ENCODE measurements around the gene LMO7.
"Not testable (repeated sequence)": the region's sequence is repeated elsewhere in the genome, so short reads cannot be mapped to it uniquely, and the experiment has no call there.

LMO7 gene

GRCh38 chr13:75702476-75702875, 66.3 kb downstream of the LMO7 start:
- DNase-seq = no peak

DNA sequence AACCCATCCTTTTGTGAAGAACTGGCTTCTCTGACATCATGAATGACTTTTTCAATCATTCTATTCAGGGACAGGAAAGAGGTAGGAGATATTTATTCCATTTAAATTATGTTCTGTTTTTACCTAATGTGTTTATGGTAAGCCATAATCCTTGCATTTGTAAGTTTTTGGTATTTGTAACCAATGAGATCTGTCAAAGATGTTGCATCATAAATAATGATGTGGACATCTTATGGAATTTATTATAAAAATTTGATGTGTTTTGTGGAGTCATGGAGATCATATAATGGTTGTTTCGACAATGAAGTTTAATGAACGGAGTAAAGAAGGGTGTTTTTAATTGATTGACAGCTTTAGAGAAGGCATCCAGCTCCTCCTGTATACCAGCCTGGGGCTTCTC, 67.6 kb downstream of the LMO7 start:
- DNase-seq = no peak

- DNase-seq = no peak
Measured at GRCh38 chr13:75704194-75704926, 68.2 kb downstream of the LMO7 start.

DNA sequence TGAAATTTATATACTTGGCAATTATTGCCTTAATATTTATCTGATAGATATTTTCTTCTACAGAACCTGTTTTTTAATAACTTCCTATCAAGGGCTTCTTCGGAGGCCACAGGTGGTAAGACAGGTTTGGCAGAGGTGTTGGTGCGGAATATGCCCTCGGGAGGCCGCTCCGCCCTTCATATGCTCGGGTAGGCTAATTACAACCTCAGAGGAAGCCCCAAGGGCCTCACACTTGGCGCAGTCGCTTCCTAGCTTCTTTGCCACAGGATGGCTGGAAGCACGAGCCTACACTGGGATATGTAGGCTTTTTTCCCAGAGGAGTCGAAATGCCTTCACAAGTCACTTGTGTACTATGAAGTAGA, 68.8 kb downstream of the LMO7 start:
- no peak for DNase-seq

DNA sequence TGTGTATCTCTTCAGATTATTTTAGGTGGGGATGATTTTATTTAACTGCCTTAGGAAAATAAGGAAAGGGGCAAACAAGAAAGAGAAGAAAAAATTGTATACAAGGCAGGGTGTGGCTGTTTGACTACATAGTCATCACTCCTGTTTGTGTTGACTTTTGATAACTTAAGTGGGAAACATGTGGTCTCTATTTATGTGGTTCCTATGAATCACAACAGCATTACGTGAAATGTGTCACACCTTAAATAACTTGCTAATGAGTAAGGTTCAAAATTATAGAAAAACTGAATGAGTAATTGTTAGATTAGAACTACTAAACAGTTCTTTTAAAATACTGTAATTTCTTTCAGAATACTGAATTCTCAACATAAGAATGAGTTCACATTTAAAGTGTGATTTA, 69.3 kb downstream of the LMO7 start:
- no peak for DNase-seq

DNA sequence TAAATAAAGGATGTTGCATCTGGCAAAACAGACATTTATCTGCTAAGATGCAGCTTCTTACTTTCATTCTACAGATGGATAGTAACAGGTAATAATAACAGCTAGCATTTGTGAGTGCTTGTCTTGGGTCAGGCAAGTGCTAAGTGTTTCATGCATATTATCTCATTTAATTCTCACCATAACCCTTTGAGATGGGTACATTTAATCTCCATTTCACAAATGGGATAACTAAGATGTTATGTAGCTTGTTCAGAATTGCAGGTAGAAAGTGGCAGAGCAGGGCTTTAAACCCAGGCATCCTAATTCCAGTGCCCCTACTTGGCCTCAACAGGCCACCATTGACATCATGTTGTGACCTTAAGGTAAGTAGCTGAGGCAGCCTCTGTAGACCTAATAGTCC, 69.8 kb downstream of the LMO7 start:
- DNase-seq = no peak

- DNase-seq = no peak
Measured at GRCh38 chr13:75713852-75714251, 77.7 kb downstream of the LMO7 start.

GRCh38 chr13:75715601-75716523, 79.7 kb downstream of the LMO7 start:
- no peak for DNase-seq

DNA sequence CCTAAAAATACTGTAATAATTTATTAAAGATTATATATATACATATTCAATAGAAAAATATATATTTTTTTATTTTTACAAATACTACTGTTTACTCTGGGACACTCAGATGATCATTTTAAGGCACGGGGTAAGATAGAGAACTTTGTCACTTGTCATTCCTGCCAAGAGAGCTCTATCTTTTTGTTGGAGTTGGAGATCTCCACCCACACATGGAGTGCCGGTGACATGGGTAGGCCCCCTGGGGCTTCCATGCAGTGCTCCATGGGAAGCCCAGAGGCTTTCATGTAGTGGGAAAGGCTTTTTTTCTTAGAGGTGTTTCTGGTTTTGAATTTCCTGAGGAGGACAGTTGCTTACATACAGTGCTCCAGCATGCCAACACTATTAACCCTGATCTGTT, 81.4 kb downstream of the LMO7 start:
- DNase-seq = no peak

DNA sequence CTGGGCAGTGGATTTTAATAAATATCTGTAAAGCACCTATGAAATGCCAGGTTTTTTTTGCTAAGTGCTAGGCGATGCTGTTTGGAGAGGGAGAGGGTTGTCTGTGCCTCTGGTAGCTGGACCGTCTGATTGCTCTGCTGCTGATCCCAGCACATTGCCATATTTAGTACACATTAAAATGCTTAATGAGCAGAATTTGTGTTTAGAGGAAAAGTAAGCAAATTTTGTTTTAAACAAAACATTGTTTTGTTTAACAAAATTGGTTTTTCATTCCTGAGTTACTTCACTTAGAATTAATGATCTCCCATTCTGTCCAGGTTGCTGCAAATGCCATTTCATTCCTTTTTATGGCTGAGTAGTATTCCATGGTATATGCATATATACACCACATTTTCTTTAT, 85.2 kb downstream of the LMO7 start:
- no peak for DNase-seq

DNA sequence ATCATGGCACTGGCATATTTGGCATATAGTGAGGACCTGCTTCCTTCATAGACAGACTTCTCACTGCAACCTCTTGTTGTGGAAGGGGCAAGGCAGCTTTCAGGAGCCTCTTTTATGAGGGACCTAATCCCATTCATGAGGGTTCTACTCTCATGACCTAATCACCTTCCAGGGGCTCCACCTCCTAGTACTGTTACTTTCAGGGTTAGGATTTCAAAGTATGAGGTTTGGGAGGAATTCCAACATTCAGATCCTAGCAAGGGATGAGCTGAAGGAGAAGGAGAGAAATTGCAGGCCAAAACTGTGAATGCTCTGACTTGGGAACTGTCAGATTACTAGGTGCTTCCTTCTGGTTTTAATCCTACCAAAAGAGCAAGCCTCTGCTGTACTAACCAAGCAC, 87.8 kb downstream of the LMO7 start:
- DNase-seq = no peak

DNA sequence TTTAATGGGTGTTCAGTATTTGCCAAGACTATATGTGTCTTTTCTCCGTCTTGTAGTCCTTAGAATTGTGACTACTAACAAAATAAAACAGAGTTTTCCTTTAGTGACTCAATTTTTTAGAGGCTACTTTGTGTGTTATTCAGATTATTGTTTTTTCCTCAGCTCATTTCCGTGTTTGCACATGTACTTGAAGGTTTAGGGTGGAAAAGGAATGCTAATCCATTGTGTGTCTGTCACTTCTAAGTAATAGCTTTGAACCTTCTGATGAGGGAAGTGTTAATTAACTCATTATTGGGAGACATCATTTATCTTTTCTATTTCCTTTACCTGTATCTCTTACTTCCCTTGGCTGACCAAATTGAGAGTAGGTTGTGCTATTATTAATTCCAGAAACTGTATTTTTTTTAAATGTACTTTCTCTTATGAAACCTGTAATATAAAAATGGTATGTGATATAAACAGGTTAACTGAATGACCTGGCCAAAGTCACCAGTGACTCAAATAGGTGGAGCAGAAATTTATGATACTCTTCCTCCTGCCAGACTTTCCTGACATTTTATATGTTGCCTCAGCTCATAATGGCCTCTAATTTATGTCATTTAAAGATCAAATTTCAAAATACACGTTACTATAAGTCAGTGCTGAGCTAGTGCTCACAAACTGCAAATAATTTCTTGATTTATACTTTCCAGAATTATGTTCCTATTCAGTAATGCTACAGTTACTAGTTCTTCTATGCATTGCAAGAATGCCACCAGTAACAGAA, 88.8 kb downstream of the LMO7 start:
- peak; percentile 12 to 14 for DNase-seq

- DNase-seq = no peak
Measured at GRCh38 chr13:75725736-75726135, 89.6 kb downstream of the LMO7 start.

DNA sequence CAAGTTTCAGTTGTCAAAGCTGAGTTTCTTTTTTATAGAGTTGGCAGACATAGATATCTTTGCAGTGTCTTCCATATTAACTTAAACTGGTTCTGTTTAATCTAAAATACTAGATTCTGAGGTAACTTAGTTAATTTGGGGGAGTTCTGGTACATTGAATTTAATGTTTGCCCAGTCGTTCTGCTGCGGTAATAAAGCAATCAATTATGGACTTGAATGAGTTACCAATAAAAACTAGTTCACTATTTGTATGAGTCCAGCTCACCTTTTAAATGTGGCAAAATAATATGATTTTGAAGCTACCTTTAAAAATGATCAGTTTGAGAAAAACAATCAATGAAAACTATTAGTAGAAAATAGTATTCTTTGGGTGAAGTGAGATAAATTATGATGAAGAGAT, 90.2 kb downstream of the LMO7 start:
- no peak for DNase-seq

DNA sequence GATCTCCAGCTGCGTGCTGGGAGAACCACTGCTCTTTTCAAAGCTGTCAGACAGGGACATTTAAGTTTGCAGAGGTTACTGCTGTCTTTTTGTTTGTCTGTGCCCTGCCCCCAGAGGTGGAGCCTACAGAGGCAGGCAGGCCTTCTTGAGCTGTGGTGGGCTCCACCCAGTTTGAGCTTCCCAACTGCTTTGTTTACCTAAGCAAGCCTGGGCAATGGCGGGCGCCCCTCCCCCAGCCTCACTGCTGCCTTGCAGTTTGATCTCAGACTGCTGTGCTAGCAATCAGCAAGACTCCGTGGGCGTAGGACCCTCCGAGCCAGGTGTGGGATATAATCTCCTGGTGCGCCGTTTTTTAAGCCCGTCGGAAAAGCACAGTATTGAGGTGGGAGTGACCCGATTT, 97.0 kb downstream of the LMO7 start:
- not testable (repeated sequence) for DNase-seq

DNA sequence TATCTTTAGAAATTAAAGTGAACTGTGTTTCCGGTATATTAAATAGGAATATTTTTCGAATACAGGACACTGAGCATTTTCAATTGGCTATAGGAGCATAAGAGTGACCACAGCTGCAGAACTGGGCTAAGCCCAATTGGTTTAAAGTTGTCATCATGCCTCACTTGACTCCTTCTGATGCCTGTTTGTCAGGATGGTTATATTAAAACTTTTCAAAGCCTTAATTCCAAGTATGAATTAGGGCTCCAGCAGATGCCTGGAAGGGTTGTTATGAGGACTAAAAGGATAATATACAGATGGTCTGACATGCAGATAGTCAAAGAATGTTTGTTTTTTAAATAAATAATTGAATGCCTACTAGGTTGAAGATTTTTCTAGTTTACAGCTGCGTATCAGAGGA, 100.0 kb downstream of the LMO7 start:
- DNase-seq = no peak

DNA sequence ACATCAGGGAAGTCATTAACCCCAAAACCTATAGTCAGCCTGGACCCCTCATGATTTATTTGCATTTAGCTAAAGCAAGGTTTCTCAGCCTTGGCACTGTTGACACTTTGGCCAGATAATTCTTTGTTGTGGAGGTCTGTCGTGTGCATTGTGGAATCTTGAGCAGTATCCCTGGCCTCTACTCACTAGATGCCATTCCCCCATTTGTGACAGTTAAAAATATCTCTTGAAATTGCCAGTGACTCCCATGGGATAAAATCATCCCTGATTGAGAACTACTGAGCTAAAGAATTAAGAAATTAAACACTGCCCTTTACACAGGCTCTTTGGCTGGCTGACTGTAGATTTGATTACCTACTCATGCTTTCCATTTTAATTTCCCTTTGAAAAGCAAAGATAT, 102.7 kb downstream of the LMO7 start:
- DNase-seq = no peak

DNA sequence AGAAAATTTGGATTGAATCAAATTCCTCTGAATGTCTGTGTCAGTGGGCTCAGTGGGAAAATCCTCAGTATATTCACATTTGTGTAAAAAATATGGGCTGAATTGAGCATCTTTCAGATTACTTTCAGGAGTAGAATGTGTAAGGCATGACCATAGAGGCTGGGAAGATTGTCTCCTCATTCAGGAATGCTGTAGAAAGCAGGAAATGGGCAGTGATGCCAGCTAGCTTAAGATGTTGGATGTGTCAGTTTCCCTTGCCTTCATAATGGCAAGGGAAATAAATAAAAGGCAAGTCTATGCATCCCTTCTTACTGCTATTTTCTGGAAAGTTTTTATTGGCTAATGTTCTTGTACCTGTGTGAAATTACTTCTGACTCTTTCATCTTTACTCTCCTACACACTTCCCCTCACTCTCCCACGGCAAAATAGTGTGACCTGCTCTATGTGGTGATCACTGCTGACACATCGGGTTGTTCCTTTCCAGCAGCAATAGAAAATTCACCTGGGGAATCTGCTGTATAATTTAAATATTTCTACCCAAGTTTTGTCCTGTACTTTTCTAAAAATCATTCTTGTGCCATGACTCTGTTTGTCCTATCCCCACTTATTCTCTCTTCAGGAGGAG, 103.2 kb downstream of the LMO7 start:
- no peak for DNase-seq

- no peak for DNase-seq
Measured at GRCh38 chr13:75740031-75740430, 103.9 kb downstream of the LMO7 start.

- DNase-seq = not testable (repeated sequence)
Measured at GRCh38 chr13:75743072-75743471, 106.9 kb downstream of the LMO7 start.

GRCh38 chr13:75744127-75744526, 108.0 kb downstream of the LMO7 start:
- DNase-seq = no peak

DNA sequence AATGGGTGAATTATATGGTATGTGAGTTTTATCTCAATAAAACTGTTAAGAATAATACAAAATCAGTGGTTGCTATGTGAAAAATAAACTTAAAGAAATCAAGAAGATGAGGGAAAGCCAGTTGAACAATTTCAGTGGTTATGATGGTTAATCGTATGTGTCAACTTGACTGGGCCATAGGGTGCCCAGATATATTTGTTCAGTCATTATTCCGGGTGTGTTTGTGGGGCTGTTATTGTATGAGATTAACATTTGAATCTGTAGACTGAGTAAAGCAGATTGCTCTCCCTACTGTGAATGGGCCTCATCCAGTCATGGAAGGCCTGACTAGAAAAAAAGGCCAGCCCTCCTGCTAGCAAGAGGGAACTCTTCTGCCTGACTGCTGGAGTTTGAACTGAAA, 109.3 kb downstream of the LMO7 start:
- DNase-seq = no peak

- no peak for DNase-seq
Measured at GRCh38 chr13:75748874-75749273, 112.7 kb downstream of the LMO7 start.

Measured in SHP77 (cell line).